A673 (cell line): ENCODE data around the gene ZNF778. TPM values are rescaled to one million over a fixed set of nuclear protein-coding genes. Genes with fewer than 3 reads are reported as not detected.

Experiments
- BruUV-seq: library from RNA; stranded (reverse); fragments of 400-500 nt; replicated peaks from 2 replicates; lab custom pipeline; 2021; lab: Mats Ljungman, UMichigan
- CTCF ChIA-PET: fragments of 300-600 bp; sonication (Branson Sonifier 250); formaldehyde crosslinking; loops from one replicate; lab custom pipeline; 2022; ENCODE audit warnings: antibody characterized with exemption; lab: Charles Lee
- POLR2A ChIA-PET: fragments of 300-600 bp; sonication (Branson Sonifier 250); formaldehyde crosslinking; loops from one replicate; lab custom pipeline; 2022; ENCODE audit warnings: antibody characterized with exemption; ENCODE audit not compliant: low non-redundant PET; lab: Charles Lee
- DNase-seq: peaks from one replicate; pipeline ENCODE4 v3.0.0-alpha.2; 2015; ENCODE audit warnings: low spot score
- H3K27ac ChIP-seq: fragments of 200-600 bp; sonication (generic); 2 replicates; pipeline ENCODE4 v1.5.1; 2016; ENCODE audit warnings: mixed run types, low read depth, mild to moderate bottlenecking, mixed read lengths, antibody characterized with exemption, low read length; ENCODE audit not compliant: poor library complexity, severe bottlenecking
- H3K27me3 ChIP-seq: fragments of 200-600 bp; sonication (generic); replicated peaks from 2 replicates; pipeline ENCODE4 v1.6.1; 2017; ENCODE audit warnings: mixed run types, low read depth, mild to moderate bottlenecking, mixed read lengths, antibody characterized with exemption, low read length; ENCODE audit not compliant: insufficient read depth, poor library complexity
- H3K36me3 ChIP-seq: fragments of 200-600 bp; sonication (generic); 2 replicates; pipeline ENCODE4 v1.6.1; 2016; ENCODE audit warnings: mixed run types, mild to moderate bottlenecking, mixed read lengths, antibody characterized with exemption, low read length; ENCODE audit not compliant: insufficient read depth, poor library complexity, severe bottlenecking
- H3K4me1 ChIP-seq: fragments of 200-600 bp; sonication (generic); 2 replicates; pipeline ENCODE4 v1.6.1; 2017; ENCODE audit warnings: mixed run types, mild to moderate bottlenecking, mixed read lengths, antibody characterized with exemption, low read length; ENCODE audit not compliant: insufficient read depth, poor library complexity, severe bottlenecking
- H3K4me3 ChIP-seq: fragments of 200-600 bp; sonication (generic); 2 replicates; pipeline ENCODE4 v1.5.1; 2016; ENCODE audit warnings: low read depth, mixed run types, mild to moderate bottlenecking, mixed read lengths, low read length; ENCODE audit not compliant: poor library complexity, severe bottlenecking
- H3K9me3 ChIP-seq: fragments of 200-600 bp; sonication (generic); 2 replicates; pipeline ENCODE4 v1.6.1; 2016; ENCODE audit warnings: mixed run types, low read depth, mild to moderate bottlenecking, mixed read lengths, antibody characterized with exemption, low read length; ENCODE audit not compliant: poor library complexity, severe bottlenecking
- CTCF ChIP-seq: fragments of 300-800, 200-600 bp; sonication (generic); conservative IDR thresholded peaks from 2 replicates; pipeline ENCODE4 v1.5.1; 2017; ENCODE audit warnings: low read depth, mild to moderate bottlenecking, antibody characterized with exemption, low read length, moderate library complexity, mixed read lengths
- EZH2 ChIP-seq: fragments of 200-600 bp; sonication (generic); IDR thresholded peaks from 2 replicates; pipeline ENCODE4 v1.6.1; 2017; ENCODE audit warnings: borderline replicate concordance, low read depth, mild to moderate bottlenecking, mixed read lengths, antibody characterized with exemption, low read length; ENCODE audit not compliant: poor library complexity, severe bottlenecking
- intact Hi-C: fragments of 100-400 bp; cut with micrococcal nuclease; formaldehyde crosslinking; loops from one replicate; pipeline ENCODE4 v1.10.0; 2022; ENCODE audit not compliant: unreplicated experiment
- total RNA-seq: library from RNA; stranded (reverse); gene quantifications from 2 replicates; pipeline ENCODE4 v1.2.3, GENCODE V29; 2021

The ZNF778 gene
- total RNA-seq, 1 experiment from 2014 or later: 14.0 TPM

GRCh38 chr16:89197033-89197632 lies 20.4 kb upstream of the ZNF778 start:
- no peak for TF ChIP-seq CTCF
- TF ChIP-seq EZH2: no peak
- BruUV-seq: no TSS peak
- H3K27ac ChIP-seq: no peak overlapping the region
- POLR2A ChIA-PET: no interaction called here
- no peaks in the 10 kb centered on the region for H3K36me3 ChIP-seq
- no peak for DNase-seq
- CTCF ChIA-PET: no interaction called here
- H3K9me3 ChIP-seq: no peaks in the 10 kb centered on the region
- H3K27me3 ChIP-seq: peaks cover 13% of the 10 kb centered on the region
- intact Hi-C loops: no loop called here
- H3K4me3 ChIP-seq: no peak overlapping the region
- peaks cover 14% of the 10 kb centered on the region for H3K4me1 ChIP-seq

DNA sequence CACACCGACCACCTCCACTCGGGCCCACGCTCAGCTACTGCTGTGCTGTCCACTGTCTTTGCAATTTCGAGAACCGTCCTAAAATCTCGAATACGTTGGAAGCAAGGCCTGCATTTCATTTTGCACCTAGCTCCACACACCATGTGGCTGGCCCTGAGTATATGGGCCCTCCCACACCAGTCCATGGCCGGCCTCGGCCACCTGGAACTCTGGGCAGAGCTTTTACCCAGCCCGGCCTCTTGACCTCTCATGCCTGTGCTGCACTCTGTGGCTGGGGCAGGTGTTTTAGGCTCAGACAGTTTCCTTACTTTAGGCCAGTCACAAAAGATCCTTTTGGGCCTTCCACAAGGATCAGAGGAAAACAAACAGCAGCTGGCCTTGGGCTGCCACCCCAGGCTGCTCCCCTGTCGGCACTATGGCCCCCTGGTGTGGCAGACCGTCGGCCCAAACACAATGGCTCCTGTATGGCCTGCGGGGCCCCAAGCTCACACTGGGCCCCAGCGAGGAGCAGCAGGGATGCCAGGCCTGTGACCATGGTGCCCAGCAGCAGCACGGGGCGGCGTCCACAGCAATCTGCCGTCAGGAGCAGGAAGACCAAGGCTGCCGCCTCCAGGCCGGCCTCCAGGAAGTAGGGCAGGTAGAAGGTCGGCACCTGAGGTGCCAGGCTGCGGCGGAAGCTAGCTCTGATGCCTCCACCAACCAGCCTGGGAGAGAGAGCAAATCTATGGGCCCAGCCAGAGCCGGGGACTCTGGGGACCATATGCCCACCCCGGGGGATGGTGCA lies 19.7 kb upstream of the ZNF778 start:
- no peak for DNase-seq
- H3K27me3 ChIP-seq: peaks cover 18% of the 10 kb centered on the region
- intact Hi-C loops: no loop called here
- no peaks in the 10 kb centered on the region for H3K9me3 ChIP-seq
- no TSS peak for BruUV-seq
- ChIA-PET CTCF (no interaction called here), POLR2A (no interaction called here)
- TF ChIP-seq CTCF: no peak
- TF ChIP-seq EZH2: no peak
- H3K27ac ChIP-seq: no peak overlapping the region
- peaks cover 14% of the 10 kb centered on the region for H3K4me1 ChIP-seq
- no peaks in the 10 kb centered on the region for H3K36me3 ChIP-seq
- no peak overlapping the region for H3K4me3 ChIP-seq

DNA sequence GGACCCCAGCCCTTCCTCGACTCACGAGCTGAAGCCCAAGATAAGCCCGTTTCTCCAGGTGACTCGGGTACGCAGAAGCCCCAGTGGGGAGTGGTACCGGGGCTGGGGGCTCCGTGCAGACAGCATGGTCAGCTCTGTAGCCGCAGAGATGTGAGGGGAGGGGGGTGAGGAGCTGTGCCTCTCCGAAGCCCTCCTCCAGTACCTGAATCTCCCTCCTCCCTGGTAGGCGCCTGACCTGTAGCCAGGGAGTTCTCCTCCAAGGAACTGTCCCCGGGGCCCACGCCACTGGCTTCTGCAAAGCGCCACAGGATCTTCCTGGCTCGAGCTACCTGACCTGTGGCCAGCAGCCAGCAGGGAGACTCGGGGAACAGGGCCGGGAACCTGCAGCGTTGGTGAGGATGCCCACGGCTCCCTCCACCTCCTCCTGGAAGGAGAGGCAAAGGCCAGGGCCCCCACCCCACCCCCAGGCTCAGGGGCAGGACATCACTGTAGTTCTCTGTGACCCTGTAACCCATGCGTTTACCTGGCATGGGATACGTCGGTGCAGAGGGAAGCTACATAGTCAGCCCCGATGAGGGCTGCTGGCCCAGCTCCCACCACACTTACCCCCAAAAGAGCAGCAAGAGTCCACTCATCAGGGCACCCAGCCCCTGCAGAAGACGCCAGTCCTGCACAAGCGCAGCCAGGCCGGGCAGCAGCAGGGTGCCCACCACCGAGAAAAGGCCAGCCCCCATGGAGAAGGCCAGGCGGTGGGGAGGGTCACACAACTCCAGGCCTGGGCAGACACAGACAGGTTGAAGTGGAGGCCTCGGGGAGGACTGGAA lies 18.9 kb upstream of the ZNF778 start:
- ChIA-PET POLR2A (no interaction called here), CTCF (no interaction called here)
- Histone ChIP-seq H3K4me3 (no peak overlapping the region), H3K27me3 (peaks cover 24% of the 10 kb centered on the region), H3K4me1 (peaks cover 10% of the 10 kb centered on the region), H3K36me3 (no peaks in the 10 kb centered on the region), H3K27ac (no peak overlapping the region), H3K9me3 (no peaks in the 10 kb centered on the region)
- no peak for DNase-seq
- no TSS peak for BruUV-seq
- intact Hi-C loops: no loop called here
- no peak for TF ChIP-seq CTCF
- TF ChIP-seq EZH2: no peak
